ENCODE data around the gene NUB1. TPM values are rescaled to one million over a fixed set of nuclear protein-coding genes. Genes with fewer than 3 reads are reported as not detected.

NUB1 gene
- total and polyA plus RNA-seq, 7 donors: 23.6 to 56.2 (median 46.0) TPM

GRCh38 chr7:151388007-151388297, 46.3 kb downstream of the NUB1 start:
- Histone ChIP-seq H3K4me1 (no peaks in the 10 kb centered on the region), H3K27ac (no peak overlapping the region), H3K9me3 (no peaks in the 10 kb centered on the region), H3K27me3 (ENCODE audit: insufficient read depth in 3 of 3, low read length in 2 of 3) (peaks cover 0 to 19% (median 8%) of the 10 kb centered on the region in 3 donors), H3K4me3 (no peak overlapping the region), H3K36me3 (ENCODE audit: insufficient read depth in 1 of 2, low read depth in 1 of 2) (no peaks in the 10 kb centered on the region)
- WGBS, 3 donors: 91 to 93% (median 92%) methylated on average over 8 of the region's 8 CpGs
- ATAC-seq: no peak
- intact Hi-C loops (cut with DNase I): no loop called here
- TF ChIP-seq CTCF (IDR thresholded peaks at IDR 0.05): no peak
- peak in 1 of 2 donors; percentile 27 for DNase-seq

- Histone ChIP-seq H3K27me3 (ENCODE audit: insufficient read depth in 3 of 3, low read length in 2 of 3) (peaks cover 0 to 19% (median 8%) of the 10 kb centered on the region in 3 donors), H3K4me1 (no peaks in the 10 kb centered on the region), H3K36me3 (ENCODE audit: insufficient read depth in 1 of 2, low read depth in 1 of 2) (no peaks in the 10 kb centered on the region), H3K27ac (no peak overlapping the region), H3K4me3 (no peak overlapping the region), H3K9me3 (no peaks in the 10 kb centered on the region)
- DNase-seq: peak in 1 of 2 donors; percentile 39
- TF ChIP-seq CTCF (IDR thresholded peaks at IDR 0.05): no peak
- intact Hi-C loops (cut with DNase I): no loop called here
- ATAC-seq: no peak
- 93 to 95% (median 93%) methylated on average over 9 to 10 of the region's 10 CpGs for WGBS, 3 donors
Observed at GRCh38 chr7:151388430-151388829, 46.8 kb downstream of the NUB1 start.

GRCh38 chr7:151389096-151389767, 47.6 kb downstream of the NUB1 start:
- WGBS, 3 donors: 89 to 93% (median 91%) methylated on average over 21 of the region's 21 CpGs
- no peaks in the 10 kb centered on the region for H3K9me3 ChIP-seq
- intact Hi-C loops (cut with DNase I): no loop called here
- no peaks in the 10 kb centered on the region for H3K4me1 ChIP-seq
- ATAC-seq (no peak), DNase-seq (peak in 1 of 2 donors; percentile 25)
- no peak overlapping the region for H3K27ac ChIP-seq
- peaks cover 0 to 15% (median 6%) of the 10 kb centered on the region in 3 donors for H3K27me3 ChIP-seq (ENCODE audit: insufficient read depth in 3 of 3, low read length in 2 of 3)
- H3K4me3 ChIP-seq: no peak overlapping the region
- no peak for TF ChIP-seq CTCF (IDR thresholded peaks at IDR 0.05)
- H3K36me3 ChIP-seq (ENCODE audit: insufficient read depth in 1 of 2, low read depth in 1 of 2): no peaks in the 10 kb centered on the region

- Histone ChIP-seq H3K36me3 (ENCODE audit: insufficient read depth in 1 of 2, low read depth in 1 of 2) (no peaks in the 10 kb centered on the region), H3K27ac (no peak overlapping the region), H3K9me3 (no peaks in the 10 kb centered on the region), H3K4me1 (no peaks in the 10 kb centered on the region), H3K4me3 (no peak overlapping the region), H3K27me3 (ENCODE audit: insufficient read depth in 3 of 3, low read length in 2 of 3) (peaks cover 0 to 18% (median 6%) of the 10 kb centered on the region in 3 donors)
- DNase-seq (peak in 1 of 2 donors; percentile 20), ATAC-seq (no peak)
- WGBS, 3 donors: 85 to 91% (median 89%) methylated on average over 23 to 24 of the region's 24 CpGs
- TF ChIP-seq CTCF (IDR thresholded peaks at IDR 0.05): no peak
- intact Hi-C loops (cut with DNase I): no loop called here
Observed at GRCh38 chr7:151389768-151390597, 48.4 kb downstream of the NUB1 start.
